ENCODE measurements around the gene CAPRIN1. TPM values are rescaled to one million over a fixed set of nuclear protein-coding genes. Genes with fewer than 3 reads are reported as not detected.

The CAPRIN1 gene, protein sequence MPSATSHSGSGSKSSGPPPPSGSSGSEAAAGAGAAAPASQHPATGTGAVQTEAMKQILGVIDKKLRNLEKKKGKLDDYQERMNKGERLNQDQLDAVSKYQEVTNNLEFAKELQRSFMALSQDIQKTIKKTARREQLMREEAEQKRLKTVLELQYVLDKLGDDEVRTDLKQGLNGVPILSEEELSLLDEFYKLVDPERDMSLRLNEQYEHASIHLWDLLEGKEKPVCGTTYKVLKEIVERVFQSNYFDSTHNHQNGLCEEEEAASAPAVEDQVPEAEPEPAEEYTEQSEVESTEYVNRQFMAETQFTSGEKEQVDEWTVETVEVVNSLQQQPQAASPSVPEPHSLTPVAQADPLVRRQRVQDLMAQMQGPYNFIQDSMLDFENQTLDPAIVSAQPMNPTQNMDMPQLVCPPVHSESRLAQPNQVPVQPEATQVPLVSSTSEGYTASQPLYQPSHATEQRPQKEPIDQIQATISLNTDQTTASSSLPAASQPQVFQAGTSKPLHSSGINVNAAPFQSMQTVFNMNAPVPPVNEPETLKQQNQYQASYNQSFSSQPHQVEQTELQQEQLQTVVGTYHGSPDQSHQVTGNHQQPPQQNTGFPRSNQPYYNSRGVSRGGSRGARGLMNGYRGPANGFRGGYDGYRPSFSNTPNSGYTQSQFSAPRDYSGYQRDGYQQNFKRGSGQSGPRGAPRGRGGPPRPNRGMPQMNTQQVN
- total RNA-seq (2014; rRNA removed; shearing (Covaris generic)) = 172 and 283 TPM in 2 replicates

DNA sequence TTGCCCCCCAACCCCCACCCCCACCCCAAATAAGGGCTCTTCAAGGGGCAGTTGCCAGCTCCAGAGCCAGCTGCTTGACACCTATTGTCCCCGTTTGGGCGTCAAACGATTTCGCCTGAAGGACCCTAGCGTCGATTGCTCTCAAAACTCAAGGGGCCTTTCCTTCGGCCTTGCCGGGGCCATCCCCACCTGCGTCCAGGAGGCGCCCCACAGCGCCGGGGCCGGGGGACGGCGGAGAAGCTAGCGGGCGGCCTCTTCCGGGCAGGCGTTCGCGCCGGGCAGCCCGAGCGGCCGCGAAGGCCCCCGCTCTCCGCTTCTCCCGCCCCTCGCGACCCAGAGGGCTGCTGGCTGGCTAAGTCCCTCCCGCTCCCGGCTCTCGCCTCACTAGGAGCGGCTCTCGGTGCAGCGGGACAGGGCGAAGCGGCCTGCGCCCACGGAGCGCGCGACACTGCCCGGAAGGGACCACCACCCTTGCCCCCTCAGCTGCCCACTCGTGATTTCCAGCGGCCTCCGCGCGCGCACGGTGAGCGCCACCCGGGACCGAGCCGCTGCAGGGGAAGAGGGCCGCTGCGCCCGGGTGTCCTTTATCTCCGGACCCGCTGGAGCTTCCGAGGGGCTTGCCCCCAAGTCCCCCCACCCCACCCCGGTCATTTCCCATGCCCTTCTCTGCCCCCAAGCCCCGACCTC lies at the start of gene CAPRIN1:
TSS of gene CAPRIN1 (plus strand) at position 383 of the 687 bp plus-strand sequence. CDS start 690 bp downstream, outside the sequence.
- DNase-seq (ENCODE audit: low read depth) = peak; percentile 88

DNA sequence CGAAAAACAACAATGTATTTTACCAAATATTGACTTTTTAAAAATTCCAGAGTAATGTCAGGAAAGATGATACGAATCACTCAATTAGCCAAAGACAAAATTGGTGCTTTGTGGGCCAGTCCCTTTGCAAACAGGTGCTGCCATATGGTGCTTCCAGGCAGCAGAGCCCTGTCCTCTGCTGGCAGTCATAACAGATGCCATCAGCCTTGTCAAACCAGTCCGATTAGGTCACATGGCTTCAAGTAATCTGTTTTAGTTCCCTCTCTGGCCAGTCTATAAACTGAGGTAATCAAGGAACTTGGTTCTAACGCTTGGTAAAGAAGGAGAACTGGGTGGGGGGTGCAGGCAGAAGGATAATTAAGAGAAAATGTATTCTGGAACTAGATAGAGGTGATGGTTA lies 49.1 kb upstream of the CAPRIN1 start:
- no peak for DNase-seq (ENCODE audit: low read depth)

DNA sequence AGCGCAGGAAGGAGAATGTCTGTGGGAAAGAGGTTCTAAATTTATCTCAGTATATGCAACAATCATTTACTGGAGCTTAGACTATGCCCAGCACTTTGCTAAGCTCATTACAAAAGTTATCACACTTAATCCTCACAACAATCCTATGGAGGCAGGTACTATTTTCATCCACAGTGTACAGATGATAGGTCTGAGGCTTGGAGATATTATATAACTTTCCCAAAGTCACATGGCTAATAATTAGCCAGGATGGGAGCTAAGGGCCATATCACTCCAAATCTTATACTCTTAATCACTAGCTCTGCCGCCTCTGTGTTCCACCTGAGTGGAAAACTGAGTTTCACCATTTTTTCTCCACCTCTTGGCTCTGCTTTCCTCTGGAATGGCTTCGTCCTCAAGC lies 47.3 kb upstream of the CAPRIN1 start:
- no peak for DNase-seq (ENCODE audit: low read depth)

DNA sequence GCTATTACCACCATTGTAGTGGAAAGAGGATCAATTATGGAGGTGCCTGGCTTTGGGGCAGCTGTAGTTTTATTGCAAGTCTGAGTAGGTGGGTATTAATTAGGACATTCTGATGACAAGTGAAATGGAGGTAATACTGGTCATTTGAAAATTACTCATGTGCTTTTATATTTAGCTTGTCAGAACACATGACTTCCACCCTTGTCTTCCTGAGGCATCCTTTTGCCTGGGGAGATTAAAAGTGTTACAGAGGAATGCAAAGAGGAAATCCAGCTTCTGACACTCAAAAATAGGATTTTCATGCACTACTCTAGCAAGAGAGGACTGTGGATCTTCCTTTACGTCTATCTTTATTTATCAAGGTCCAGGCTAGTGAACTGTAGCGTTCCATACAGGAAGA lies 44.7 kb upstream of the CAPRIN1 start:
- DNase-seq (ENCODE audit: low read depth) = no peak

DNA sequence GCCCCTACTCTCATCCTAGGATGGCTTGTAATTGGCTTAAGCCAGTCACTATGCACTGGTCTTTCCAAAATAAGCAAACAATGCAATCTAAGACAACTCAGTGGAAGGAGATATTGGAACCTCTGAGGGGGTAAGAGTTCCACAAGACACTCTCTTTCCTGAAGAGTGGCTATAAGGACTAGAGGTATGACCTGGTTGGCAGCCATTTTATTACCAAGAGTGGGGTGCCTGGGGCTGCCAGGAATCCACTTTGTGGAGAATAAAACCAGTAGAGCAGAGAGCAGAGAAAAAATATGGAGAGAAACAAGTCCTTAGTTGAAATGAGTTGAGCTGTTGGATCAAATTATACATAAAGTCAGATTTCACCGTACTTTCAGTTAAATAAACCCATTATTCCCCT lies 38.8 kb upstream of the CAPRIN1 start:
- DNase-seq (ENCODE audit: low read depth) = no peak

DNA sequence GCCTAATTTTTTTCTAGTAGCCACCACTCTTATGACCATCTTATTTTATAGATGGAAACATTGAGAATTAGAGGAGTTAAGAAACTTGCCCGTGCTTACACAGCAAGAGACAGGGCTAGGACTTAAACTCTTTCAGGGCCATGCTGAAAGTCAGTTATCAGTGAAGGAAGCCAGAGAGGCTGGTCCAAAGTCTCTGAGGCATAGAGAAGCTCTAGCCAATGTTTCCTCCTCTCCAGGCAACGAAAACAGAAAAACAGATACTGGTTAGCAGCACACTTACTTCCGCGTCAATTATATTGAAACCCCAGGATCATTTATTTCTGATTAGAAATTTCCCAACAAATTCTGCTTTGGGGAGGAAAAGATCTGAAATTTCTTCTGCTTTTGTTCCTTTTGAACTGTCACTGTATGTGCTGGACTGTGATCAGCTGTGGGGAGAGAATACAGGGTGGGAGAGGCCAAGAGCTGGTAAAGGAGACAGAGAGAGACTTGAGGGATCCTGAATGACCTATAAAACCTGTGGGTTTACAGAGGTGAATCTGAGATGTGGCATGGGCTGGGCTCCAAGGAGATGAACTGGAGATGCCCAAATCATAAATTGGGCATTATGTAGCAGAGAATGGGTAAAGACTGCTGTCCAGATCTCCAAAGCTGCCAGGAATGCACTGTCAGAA lies 37.5 kb upstream of the CAPRIN1 start:
- DNase-seq (ENCODE audit: low read depth) = no peak

DNA sequence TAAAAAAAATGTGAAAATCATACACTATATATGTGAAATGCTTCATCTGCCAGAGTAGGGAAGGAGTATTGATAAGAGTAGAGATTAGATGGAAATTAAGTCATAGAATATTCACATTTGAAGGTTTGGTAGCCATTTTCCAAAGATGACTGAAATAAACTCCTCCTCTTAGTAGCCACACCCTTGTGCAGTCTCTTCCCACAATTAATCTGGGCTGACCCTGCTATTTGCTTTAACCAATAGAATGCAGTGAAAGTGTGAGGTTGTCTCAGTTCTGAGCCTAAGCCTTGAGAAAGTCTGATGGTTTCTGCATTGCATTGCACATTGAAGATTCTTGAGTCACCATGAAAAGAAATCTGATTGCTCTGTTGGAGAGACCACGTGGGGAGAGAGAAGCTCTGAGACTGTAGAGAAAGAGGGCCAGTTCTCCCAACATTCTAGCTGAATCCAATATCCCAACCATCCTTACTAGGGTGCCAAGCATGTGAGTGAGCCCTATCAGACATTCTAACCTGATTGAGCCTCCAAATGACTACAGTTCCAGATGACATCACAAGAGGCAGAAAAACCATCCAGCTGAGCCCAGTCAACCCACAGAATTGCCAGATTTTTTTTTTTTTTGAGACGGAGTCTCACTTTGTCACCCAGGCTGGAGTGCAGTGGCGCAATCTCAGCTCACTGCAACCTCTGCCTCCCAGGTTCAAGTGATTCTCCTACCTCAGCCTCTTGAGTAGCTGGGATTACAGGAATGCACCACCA lies 29.4 kb upstream of the CAPRIN1 start:
- no peak for DNase-seq (ENCODE audit: low read depth)

DNA sequence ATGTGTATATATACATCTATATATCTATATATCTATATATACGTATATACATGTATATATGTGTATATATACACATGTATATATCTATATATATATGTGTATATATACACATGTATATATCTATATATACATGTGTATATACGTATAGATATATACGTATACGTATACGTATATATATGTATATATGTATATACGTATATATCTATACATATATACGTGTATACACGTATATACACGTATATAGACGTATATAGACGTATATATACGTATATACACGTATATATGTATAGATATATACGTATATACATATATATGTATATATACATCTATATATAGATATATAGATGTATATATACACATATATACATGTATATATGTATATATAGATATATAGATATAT lies 25.1 kb upstream of the CAPRIN1 start:
- no peak for DNase-seq (ENCODE audit: low read depth)

DNA sequence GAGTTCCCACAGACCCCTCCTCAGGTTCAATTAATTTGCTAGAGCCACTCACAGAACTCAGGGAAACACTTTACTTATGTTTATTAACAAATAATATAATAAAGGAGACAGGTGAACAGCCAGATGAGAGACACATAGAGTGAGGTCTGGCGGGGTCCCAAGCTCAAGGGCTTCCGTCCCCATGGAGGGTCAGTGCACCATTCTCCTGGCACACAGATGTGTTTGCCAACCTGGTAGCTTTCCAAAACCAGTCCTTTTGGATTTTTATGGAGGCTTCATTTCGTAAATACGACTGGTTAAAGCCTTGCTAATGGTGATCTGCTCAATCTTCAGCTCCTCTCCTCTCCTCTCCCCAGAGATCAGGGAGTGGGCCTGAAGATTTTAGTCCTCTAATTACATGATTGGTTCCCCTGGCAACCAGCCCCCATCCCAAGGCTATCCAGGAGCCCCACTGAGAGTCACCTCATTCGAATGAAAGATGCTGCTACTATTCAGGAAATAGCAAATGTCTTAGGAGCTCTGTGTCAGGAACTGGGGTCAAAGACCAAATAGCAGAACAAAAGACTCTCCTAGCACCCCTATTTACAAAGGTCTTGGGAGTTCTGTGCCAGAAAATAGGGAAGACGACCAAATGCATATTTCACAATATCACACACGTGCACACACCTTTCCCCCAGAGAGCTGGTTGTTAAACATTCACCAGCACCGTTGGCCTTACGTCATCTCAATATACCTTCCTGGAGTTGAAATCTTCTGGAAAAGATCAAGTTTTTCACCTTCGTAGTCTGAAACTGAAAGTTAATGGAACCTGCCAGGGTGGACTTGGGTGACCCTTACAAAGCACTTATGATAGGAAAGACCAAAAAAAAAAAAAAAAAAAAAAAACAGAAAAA lies 23.8 kb upstream of the CAPRIN1 start:
- DNase-seq (ENCODE audit: low read depth) = no peak

DNA sequence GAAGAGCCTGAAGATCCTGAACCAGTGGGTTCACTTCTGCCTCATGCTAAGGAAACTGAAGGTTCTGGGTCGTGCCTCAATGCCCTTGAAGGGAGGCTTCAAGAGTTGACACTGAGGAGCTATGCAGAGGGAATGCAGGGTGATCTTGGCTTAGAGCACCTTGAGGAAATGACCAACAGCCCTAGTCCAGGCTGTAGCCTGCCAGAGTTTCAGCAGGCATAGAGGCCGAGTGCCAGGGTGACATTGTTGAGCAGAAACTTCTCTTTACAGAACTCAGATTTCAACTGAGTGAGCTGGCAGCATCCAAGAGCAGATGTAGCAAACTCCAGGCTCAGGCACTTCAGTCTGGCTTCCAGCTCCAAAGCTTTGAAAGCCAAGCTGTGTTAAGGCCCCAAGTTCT lies 23.1 kb upstream of the CAPRIN1 start:
- DNase-seq (ENCODE audit: low read depth) = peak; percentile 21

DNA sequence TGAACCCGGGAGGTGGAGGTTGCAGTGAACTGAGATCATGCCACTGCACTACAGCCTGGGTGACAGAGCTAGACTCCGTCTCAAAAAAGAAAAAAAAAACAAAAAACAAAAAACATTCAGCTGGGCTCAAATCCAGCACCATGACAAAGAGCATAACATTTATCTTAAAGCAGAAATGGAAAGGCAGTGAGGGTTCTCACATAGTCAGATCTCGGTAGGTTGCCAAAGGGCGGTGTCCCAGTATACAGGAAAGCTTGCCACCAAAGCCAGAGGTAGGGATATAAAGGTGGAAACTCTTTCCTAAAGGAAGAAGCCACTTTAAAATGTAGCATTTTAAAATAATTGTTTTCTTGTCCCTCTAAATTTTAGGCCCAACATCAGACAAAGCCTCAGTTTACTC lies 22.4 kb upstream of the CAPRIN1 start:
- no peak for DNase-seq (ENCODE audit: low read depth)

DNA sequence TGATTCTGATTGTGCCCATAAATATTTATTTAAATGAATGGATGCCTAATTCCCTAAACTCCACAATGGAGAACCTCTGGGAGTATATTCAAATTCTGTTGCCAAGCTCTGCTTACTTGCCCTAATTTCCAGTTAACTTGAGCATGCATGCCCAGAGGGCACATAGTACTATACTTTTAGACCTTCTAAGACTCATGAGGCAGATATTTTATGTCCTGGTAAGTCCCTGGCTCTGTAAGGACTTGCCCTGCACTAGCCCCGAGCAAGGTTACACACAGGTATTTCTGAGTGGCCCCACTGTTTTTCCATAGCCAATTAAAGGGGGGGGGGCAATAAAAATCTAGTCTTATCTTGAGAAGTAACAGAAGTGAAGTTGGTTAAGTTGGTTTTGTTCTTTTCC lies 21.1 kb upstream of the CAPRIN1 start:
- peak; percentile 52 for DNase-seq (ENCODE audit: low read depth)

DNA sequence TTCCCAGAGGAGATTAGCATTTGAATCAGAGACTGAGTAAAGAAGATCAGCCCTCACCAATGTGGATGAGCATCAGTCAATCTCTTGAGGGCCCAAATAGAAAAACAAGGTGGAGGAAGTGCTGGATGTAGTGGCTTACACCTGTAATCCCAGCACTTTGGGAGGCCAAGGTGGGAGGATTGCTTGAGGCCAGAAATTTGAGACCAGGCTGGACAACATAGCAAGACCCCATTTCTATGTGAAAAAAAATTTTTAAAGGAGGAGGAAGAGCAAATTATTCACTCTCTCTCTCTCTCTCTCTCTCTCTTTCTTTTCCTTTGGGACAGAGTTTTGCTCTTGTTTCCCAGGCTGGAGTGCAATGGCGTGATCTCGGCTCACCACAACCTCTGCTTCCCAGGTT lies 18.1 kb upstream of the CAPRIN1 start:
- DNase-seq (ENCODE audit: low read depth) = no peak

DNA sequence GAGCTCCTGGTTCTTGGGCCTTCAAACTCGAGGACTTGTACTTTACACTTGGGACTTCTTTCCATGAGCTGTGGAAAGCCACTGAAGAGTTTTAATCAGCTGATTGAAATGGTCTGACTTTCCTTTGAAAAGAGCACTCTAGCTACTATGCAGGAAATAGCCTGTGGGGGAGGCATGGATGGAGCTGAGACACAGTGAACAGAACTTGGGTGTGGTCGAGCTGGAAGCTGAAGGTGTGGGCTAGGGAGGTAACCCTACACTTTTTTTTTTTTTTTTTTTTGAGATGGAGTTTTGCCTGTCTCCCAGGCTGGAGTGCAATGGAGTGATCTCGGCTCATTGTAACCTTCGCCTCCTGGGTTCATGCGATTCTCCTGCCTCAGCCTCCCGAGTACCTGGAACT lies 17.5 kb upstream of the CAPRIN1 start:
- no peak for DNase-seq (ENCODE audit: low read depth)

DNA sequence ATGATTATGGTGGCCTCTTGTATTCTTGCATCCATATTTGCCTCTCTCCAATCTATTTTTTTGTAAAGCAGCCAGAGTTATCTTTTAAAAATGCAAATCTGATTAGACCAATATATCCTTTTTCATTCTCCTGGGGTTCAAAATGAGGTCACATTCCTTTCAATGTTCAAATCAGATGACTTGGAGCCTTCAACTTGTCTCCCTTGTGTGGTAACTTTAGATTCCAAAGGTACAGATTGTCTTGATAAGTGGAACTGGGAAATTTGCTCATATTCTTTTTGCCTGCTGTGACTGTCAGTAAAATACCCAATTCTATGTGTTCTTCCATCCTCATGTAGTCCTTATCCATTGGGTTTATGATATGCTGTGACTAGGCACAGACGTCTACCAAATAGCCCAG lies 15.1 kb upstream of the CAPRIN1 start:
- peak; percentile 14 for DNase-seq (ENCODE audit: low read depth)

DNA sequence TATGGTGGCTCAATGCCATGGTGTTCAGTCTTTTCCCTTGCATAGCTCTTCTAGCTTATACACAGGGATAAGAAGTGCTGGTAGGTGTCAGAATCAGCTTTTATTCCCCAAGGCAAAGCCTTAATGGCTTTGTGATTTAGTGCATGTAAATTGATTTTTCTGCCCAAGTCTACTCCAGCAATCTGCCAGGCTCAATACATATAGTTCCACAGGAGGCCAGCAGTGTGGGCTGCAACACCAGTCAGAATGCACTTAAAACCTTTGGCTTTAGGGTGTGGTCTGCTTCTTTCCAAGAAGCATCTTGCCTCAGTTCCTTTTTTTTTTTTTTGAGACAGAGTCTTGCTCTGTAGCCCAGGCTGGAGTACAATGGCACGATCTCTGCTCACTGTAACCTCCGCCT lies 14.5 kb upstream of the CAPRIN1 start:
- DNase-seq (ENCODE audit: low read depth) = no peak

DNA sequence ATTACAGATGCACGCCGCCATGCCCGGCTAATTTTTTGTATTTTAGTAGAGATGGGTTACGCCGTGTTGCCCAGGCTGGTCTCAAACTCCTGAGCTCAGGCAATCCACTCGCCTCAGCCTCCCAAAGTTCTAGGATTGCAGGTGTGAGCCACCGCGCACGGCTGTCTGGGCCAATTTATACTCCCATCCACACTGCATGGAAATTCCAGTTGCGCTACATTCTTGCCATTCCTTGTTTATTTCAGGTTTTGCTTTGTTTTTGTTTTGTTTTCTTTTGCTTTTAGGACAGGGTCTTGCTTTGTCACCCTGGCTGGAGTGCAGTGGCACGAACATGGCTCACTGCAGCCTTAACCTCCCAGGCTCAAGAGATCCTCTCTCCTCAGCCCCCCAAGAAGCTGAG lies 11.0 kb upstream of the CAPRIN1 start:
- DNase-seq (ENCODE audit: low read depth) = no peak

DNA sequence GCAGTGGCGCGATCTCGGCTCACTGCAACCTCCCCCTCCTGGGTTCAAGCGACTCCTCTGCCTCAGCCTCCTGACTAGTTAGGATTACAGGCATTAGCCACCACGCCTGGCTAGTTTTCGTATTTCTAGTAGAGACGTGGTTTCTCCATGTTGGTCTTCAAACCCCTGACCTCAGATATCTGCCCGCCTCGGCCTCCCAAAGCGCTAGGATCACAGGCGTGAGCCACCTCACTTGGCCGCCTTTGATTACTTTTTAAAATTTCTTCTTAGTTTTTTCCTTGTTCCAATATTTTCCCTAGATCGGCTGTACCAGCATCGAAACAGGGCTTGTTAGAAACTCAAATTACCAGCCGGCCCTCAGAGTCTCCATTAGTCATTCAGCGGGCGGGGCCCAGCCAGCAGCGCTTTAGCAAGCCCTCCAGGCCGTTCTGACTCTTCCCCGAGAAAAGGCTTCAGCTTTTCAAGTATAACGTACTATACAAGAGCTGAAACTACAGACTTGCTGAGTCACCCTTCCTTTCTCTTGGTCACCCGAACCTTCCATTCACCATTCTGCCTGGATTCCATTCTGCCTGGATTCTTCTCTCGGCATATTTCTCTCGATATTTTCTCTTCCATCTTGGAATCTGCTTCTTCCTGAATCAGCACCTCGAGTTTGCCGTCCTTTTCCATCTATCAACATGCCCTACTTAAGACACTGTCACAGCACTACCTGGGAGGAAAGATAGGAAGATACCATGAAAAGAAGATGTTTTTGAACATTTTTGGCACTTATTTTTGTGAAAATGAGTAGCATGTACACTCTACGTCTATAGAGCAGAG lies 6.7 kb upstream of the CAPRIN1 start:
- DNase-seq (ENCODE audit: low read depth) = peak; percentile 93

DNA sequence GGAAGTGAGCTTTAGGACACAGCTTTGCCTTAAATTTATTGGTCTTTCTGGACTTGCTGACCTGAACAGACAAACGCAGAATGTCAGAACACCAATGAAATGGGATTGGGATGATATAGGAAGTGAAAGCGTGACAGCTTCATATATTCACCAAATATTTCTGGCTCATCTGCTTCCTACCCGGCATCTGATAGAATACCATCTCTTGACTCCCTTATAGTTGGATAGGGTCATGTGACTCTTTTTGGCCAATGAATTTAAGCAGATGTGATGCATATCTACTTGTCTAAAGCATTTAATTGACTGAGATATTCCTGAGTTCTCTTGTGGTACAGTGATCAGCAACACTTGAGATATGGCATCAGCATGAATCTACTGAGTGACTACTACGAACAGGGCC lies 2.5 kb upstream of the CAPRIN1 start:
- no peak for DNase-seq (ENCODE audit: low read depth)
